HEK293 (cell line): ENCODE measurements around the gene ANAPC10.

ENCODE experiments used
- CTCF ChIA-PET: fragments of 350-600 bp; formaldehyde crosslinking; extraction: SDS; loops from one replicate; lab custom pipeline; 2021; ENCODE audit warnings: antibody characterized with exemption; lab: Yijun Ruan, JAX
- POLR2A ChIA-PET: fragments of 300-600 bp; formaldehyde crosslinking; extraction: SDS; loops from one replicate; lab custom pipeline; 2020; ENCODE audit warnings: antibody characterized with exemption, inconsistent platforms; lab: Yijun Ruan, JAX
- H3K27ac ChIP-seq: fragments of 200-500 bp; sonication (Bioruptor generic); 2 replicates; pipeline ENCODE4 v1.5.1; 2014; ENCODE audit warnings: low read depth, low read length, control low read depth, inconsistent platforms; ENCODE audit errors: extremely low read depth
- H3K36me3 ChIP-seq, 2 experiments: fragments of 200-500 bp in 1 of 2; sonication (Bioruptor generic) in 1 of 2; 1 replicate in 1 of 2; 2 replicates in 1 of 2; pipeline ENCODE4 v1.5.1; 2014 to 2017; ENCODE audit warnings: inconsistent platforms in 2 of 2, low read length in 2 of 2; ENCODE audit not compliant: control insufficient read depth in 2 of 2, insufficient read depth in 1 of 2
- H3K4me1 ChIP-seq: fragments of 200-500 bp; sonication (Bioruptor generic); 2 replicates; pipeline ENCODE4 v1.5.1; 2014; ENCODE audit warnings: mild to moderate bottlenecking, low read length, inconsistent platforms; ENCODE audit not compliant: control insufficient read depth, insufficient read depth
- H3K4me3 ChIP-seq: 2 replicates; pipeline ENCODE4 v1.5.1; 2011; ENCODE audit warnings: low read depth, mild to moderate bottlenecking, control low read depth, low read length, moderate library complexity
- H3K9me3 ChIP-seq: fragments of 200-500 bp; sonication (Bioruptor generic); 2 replicates; pipeline ENCODE4 v1.5.1; 2014; ENCODE audit warnings: low read depth, low read length, inconsistent platforms; ENCODE audit not compliant: control insufficient read depth, insufficient read depth
- GLI2 ChIP-seq: fragments of 450-650 bp; formaldehyde crosslinking; IDR thresholded peaks from 2 replicates; pipeline ENCODE4; 2017; ENCODE audit warnings: missing biosample characterization, missing genetic modification characterization, low read depth, borderline replicate concordance
- KLF8 ChIP-seq: fragments of 450-650 bp; formaldehyde crosslinking; IDR thresholded peaks from 2 replicates; pipeline ENCODE4 v1.5.1; 2016; ENCODE audit warnings: missing biosample characterization, missing genetic modification characterization
- MZF1 ChIP-seq: fragments of 450-650 bp; formaldehyde crosslinking; IDR thresholded peaks from 2 replicates; pipeline ENCODE4 v1.5.1; 2017; ENCODE audit warnings: missing biosample characterization, missing genetic modification characterization, borderline replicate concordance
- ZBTB49 ChIP-seq: fragments of 450-650 bp; formaldehyde crosslinking; IDR thresholded peaks from 2 replicates; pipeline ENCODE4 v1.5.1; 2016; ENCODE audit warnings: missing biosample characterization, missing genetic modification characterization, low read depth
- ZFHX2 ChIP-seq: fragments of 450-650 bp; formaldehyde crosslinking; conservative IDR thresholded peaks from 2 replicates; pipeline ENCODE4 v1.5.1; 2016; ENCODE audit warnings: missing biosample characterization, missing genetic modification characterization
- ZNF10 ChIP-seq: fragments of 450-650 bp; formaldehyde crosslinking; IDR thresholded peaks from 2 replicates; pipeline ENCODE4 v1.5.1; 2017; ENCODE audit warnings: missing biosample characterization, missing genetic modification characterization
- ZNF112 ChIP-seq: fragments of 450-650 bp; formaldehyde crosslinking; IDR thresholded peaks from 2 replicates; pipeline ENCODE4 v1.5.0; 2017; ENCODE audit warnings: missing biosample characterization, missing genetic modification characterization
- ZNF174 ChIP-seq: fragments of 450-650 bp; formaldehyde crosslinking; IDR thresholded peaks from 2 replicates; pipeline ENCODE4 v1.5.0; 2017; ENCODE audit warnings: missing biosample characterization, mild to moderate bottlenecking, missing genetic modification characterization
- ZNF184 ChIP-seq: fragments of 450-650 bp; IDR thresholded peaks from 2 replicates; pipeline ENCODE4 v1.5.1; 2018; ENCODE audit warnings: missing biosample characterization, mild to moderate bottlenecking, missing genetic modification characterization
- ZNF223 ChIP-seq: fragments of 450-650 bp; formaldehyde crosslinking; IDR thresholded peaks from 2 replicates; pipeline ENCODE4 v1.5.1; 2016; ENCODE audit warnings: missing biosample characterization, missing genetic modification characterization
- ZNF23 ChIP-seq: fragments of 450-650 bp; formaldehyde crosslinking; IDR thresholded peaks from 2 replicates; pipeline ENCODE4 v1.5.1; 2016; ENCODE audit warnings: missing biosample characterization, missing genetic modification characterization, borderline replicate concordance
- ZNF391 ChIP-seq: fragments of 450-650 bp; formaldehyde crosslinking; IDR thresholded peaks from 2 replicates; pipeline ENCODE4 v1.5.1; 2016; ENCODE audit warnings: low read depth, missing biosample characterization, missing genetic modification characterization, borderline replicate concordance
- ZNF404 ChIP-seq: fragments of 450-650 bp; formaldehyde crosslinking; IDR thresholded peaks from 2 replicates; pipeline ENCODE4 v1.5.1; 2017; ENCODE audit warnings: missing biosample characterization, missing genetic modification characterization
- ZNF433 ChIP-seq: fragments of 450-650 bp; formaldehyde crosslinking; IDR thresholded peaks from 2 replicates; pipeline ENCODE4 v1.5.1; 2016; ENCODE audit warnings: missing biosample characterization, missing genetic modification characterization, low read depth
- ZNF449 ChIP-seq: fragments of 450-650 bp; formaldehyde crosslinking; IDR thresholded peaks from 2 replicates; pipeline ENCODE4 v1.5.1; 2017; ENCODE audit warnings: missing biosample characterization, mild to moderate bottlenecking, missing genetic modification characterization, moderate library complexity
- ZNF549 ChIP-seq: fragments of 450-650 bp; IDR thresholded peaks from 2 replicates; pipeline ENCODE4 v1.5.1; 2018; ENCODE audit warnings: missing biosample characterization, missing genetic modification characterization, mild to moderate bottlenecking, inconsistent platforms, moderate library complexity
- ZNF561 ChIP-seq: fragments of 450-650 bp; IDR thresholded peaks from 2 replicates; pipeline ENCODE4 v1.5.1; 2018; ENCODE audit warnings: missing biosample characterization, missing genetic modification characterization, borderline replicate concordance
- ZNF580 ChIP-seq: fragments of 450-650 bp; formaldehyde crosslinking; IDR thresholded peaks from 2 replicates; pipeline ENCODE4 v1.5.1; 2016; ENCODE audit warnings: missing biosample characterization, missing genetic modification characterization
- ZNF629 ChIP-seq: fragments of 450-650 bp; formaldehyde crosslinking; IDR thresholded peaks from 2 replicates; pipeline ENCODE4 v1.5.1; 2017; ENCODE audit warnings: missing biosample characterization, missing genetic modification characterization
- ZNF654 ChIP-seq: fragments of 450-650 bp; formaldehyde crosslinking; IDR thresholded peaks from 2 replicates; pipeline ENCODE4 v1.5.1; 2016; ENCODE audit warnings: low read depth, missing biosample characterization, missing genetic modification characterization
- ZNF677 ChIP-seq: fragments of 450-650 bp; IDR thresholded peaks from 2 replicates; pipeline ENCODE4 v1.5.0; 2018; ENCODE audit warnings: missing biosample characterization, mild to moderate bottlenecking, missing genetic modification characterization, moderate library complexity
- ZNF704 ChIP-seq: fragments of 450-650 bp; formaldehyde crosslinking; IDR thresholded peaks from 2 replicates; pipeline ENCODE4 v1.5.1; 2016; ENCODE audit warnings: missing biosample characterization, missing genetic modification characterization
- TF ChIP-seq, protein P1 (sequence below): fragments of 450-650 bp; formaldehyde crosslinking; IDR thresholded peaks from 2 replicates; pipeline ENCODE4 v1.5.1; 2016; ENCODE audit warnings: missing biosample characterization, missing genetic modification characterization
- TF ChIP-seq, protein P2 (sequence below): fragments of 450-650 bp; formaldehyde crosslinking; IDR thresholded peaks from 2 replicates; pipeline ENCODE4 v1.5.1; 2017; ENCODE audit warnings: missing biosample characterization, missing genetic modification characterization
- TF ChIP-seq, protein P3 (sequence below): fragments of 450-650 bp; formaldehyde crosslinking; IDR thresholded peaks from 2 replicates; pipeline ENCODE4 v1.5.1; 2016; ENCODE audit warnings: missing biosample characterization, missing genetic modification characterization

Gene ANAPC10

DNA sequence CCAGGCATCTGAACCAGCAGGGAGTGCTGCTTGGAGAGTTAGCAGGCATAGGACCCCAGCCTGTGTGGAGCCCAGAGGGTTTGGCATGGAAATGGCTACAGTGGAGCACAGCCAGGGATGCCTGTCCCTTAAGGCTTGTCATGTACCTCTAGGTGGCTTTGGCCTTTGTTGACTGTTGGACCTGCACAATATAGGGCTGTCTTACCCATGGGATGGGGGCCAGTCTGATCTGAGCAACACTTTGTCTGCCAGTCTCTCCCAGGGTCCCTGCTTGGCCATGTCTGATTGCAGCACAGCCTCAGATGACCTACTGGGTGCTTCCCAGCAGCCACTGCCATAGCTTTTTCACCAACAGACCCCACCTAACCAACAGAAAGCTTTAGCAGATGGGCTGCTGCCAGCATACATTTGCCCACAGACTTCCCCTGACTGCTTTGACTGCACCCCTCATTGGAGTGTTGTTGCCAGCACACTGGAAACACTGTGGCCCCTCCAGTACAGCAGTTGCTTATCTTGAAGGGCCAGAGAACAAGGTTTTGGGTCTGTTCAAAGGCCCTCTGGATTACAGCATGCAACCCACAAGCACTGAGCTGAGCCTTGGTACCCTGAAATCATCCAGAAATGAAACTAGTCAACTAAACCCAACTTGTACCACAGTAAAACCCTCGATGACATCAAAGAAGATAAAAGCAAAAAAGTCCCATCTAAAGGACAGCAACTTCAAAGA lies 22.1 kb downstream of the ANAPC10 start:
- H3K27ac ChIP-seq, result no peak overlapping the region
- no peaks in the 10 kb centered on the region for H3K9me3 ChIP-seq
- TF ChIP-seq ZNF184 (no peak), ZNF174 (tag by site-specific recombination) (no peak), ZNF449 (tag by site-specific recombination) (no peak), ZNF391 (tag by site-specific recombination) (no peak), ZNF23 (tag by site-specific recombination) (no peak), ZNF10 (tag by site-specific recombination) (no peak)
- POLR2A ChIA-PET, result interaction anchor here (0.5 kb wide), 1 partner anchor 861 kb away, joined by 3 read pairs; no protein-coding TSS in a partner anchor
- H3K36me3 ChIP-seq, result peaks cover 0 to 21% of the 10 kb centered on the region in 2 experiments; a peak in 2 of 3 replicates
- H3K4me1 ChIP-seq, result no peaks in the 10 kb centered on the region
- H3K4me3 ChIP-seq, result no peak overlapping the region
- CTCF ChIA-PET, result interaction anchor here (1.4 kb wide), 1 partner anchor 14 kb away, joined by 4 read pairs; no protein-coding TSS in a partner anchor

DNA sequence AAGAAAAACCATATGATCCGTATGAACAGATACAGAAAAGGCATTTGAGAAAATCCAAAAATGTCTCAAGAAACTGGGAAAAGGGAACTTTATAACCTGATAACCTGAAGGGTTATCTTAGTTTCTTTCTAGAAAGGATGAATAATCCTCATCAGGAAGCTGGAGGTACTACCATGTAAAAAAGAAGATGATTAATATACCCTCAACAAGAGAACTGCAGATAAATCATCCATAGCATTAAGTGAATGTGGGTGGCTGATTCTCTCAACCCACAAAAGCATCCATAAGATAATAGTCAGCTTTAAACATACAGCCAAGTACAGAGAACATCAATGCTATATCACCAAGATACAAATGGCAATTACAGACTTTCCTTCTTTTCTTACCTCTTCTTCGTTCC lies 26.4 kb downstream of the ANAPC10 start:
- POLR2A ChIA-PET, result no interaction called here
- H3K4me1 ChIP-seq, result 0 out of 2 replicates have a peak, but pooled peaks cover 2% of the 10 kb centered on the region
- peaks cover 0 to 9% of the 10 kb centered on the region in 2 experiments; a peak in 1 of 3 replicates for H3K36me3 ChIP-seq
- H3K4me3 ChIP-seq, result no peak overlapping the region
- H3K27ac ChIP-seq, result no peak overlapping the region
- CTCF ChIA-PET, result no interaction called here
- no peaks in the 10 kb centered on the region for H3K9me3 ChIP-seq
- no peak for TF ChIP-seq KLF8 (tag by site-specific recombination)
- TF ChIP-seq ZNF112 (tag by site-specific recombination), result no peak
- TF ChIP-seq ZBTB49 (tag by site-specific recombination), result no peak
- no peak for TF ChIP-seq ZNF549 (tag by site-specific recombination)
- no peak for TF ChIP-seq ZNF433 (tag by site-specific recombination)
- TF ChIP-seq, protein P1, sequence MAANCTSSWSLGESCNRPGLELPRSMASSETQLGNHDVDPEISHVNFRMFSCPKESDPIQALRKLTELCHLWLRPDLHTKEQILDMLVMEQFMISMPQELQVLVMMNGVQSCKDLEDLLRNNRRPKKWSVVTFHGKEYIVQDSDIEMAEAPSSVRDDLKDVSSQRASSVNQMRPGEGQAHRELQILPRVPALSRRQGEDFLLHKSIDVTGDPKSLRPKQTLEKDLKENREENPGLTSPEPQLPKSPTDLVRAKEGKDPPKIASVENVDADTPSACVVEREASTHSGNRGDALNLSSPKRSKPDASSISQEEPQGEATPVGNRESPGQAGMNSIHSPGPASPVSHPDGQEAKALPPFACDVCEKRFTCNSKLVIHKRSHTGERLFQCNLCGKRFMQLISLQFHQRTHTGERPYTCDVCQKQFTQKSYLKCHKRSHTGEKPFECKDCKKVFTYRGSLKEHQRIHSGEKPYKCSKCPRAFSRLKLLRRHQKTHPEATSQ (tag by site-specific recombination), result no peak
- TF ChIP-seq ZNF223, result no peak
- TF ChIP-seq ZNF704 (tag by site-specific recombination), result no peak
- TF ChIP-seq ZFHX2 (tag by site-specific recombination), result no peak
- no peak for TF ChIP-seq ZNF677 (tag by site-specific recombination)
- TF ChIP-seq, protein P2, sequence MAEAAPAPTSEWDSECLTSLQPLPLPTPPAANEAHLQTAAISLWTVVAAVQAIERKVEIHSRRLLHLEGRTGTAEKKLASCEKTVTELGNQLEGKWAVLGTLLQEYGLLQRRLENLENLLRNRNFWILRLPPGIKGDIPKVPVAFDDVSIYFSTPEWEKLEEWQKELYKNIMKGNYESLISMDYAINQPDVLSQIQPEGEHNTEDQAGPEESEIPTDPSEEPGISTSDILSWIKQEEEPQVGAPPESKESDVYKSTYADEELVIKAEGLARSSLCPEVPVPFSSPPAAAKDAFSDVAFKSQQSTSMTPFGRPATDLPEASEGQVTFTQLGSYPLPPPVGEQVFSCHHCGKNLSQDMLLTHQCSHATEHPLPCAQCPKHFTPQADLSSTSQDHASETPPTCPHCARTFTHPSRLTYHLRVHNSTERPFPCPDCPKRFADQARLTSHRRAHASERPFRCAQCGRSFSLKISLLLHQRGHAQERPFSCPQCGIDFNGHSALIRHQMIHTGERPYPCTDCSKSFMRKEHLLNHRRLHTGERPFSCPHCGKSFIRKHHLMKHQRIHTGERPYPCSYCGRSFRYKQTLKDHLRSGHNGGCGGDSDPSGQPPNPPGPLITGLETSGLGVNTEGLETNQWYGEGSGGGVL (tag by site-specific recombination), result no peak
- no peak for TF ChIP-seq ZNF629 (tag by site-specific recombination)
- no peak for TF ChIP-seq ZNF654
- no peak for TF ChIP-seq MZF1 (tag by site-specific recombination)
- no peak for TF ChIP-seq GLI2 (tag by site-specific recombination)
- TF ChIP-seq, protein P3, sequence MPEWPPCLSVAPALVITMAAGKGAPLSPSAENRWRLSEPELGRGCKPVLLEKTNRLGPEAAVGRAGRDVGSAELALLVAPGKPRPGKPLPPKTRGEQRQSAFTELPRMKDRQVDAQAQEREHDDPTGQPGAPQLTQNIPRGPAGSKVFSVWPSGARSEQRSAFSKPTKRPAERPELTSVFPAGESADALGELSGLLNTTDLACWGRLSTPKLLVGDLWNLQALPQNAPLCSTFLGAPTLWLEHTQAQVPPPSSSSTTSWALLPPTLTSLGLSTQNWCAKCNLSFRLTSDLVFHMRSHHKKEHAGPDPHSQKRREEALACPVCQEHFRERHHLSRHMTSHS (tag by site-specific recombination), result no peak
- TF ChIP-seq ZNF580 (tag by site-specific recombination), result no peak
- TF ChIP-seq ZNF561 (tag by site-specific recombination), result no peak
- no peak for TF ChIP-seq ZNF404
